ENCODE measurements around the gene HSDL1.

DNA sequence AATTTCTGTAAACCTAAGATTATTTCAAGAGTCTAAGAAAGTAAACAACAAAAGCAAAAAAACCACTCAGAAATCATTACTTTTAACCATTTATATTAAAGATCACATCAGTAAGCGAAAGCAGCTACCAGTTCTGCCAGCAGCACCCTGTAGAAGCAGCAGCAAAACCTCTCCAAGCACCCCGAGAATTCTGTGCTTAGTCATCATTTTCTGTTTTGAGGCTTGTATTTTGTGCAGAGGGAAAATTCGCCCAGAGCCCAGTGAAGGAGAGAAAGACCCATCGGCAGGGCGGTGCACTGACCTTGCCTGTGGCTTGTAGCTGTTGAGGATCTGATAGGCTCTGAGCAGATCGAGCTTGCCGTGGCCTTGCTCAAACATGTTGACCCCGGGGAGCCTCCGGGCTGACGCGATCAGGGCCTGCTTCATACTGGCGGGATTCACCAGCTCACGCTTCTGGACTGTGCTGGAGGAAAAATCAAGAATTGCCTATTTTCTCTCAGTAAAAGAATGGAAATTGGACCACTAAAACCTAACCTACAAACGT is 63.5 kb downstream of the HSDL1 start:
- TF ChIP-seq, protein P1, sequence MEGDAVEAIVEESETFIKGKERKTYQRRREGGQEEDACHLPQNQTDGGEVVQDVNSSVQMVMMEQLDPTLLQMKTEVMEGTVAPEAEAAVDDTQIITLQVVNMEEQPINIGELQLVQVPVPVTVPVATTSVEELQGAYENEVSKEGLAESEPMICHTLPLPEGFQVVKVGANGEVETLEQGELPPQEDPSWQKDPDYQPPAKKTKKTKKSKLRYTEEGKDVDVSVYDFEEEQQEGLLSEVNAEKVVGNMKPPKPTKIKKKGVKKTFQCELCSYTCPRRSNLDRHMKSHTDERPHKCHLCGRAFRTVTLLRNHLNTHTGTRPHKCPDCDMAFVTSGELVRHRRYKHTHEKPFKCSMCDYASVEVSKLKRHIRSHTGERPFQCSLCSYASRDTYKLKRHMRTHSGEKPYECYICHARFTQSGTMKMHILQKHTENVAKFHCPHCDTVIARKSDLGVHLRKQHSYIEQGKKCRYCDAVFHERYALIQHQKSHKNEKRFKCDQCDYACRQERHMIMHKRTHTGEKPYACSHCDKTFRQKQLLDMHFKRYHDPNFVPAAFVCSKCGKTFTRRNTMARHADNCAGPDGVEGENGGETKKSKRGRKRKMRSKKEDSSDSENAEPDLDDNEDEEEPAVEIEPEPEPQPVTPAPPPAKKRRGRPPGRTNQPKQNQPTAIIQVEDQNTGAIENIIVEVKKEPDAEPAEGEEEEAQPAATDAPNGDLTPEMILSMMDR (IDR thresholded peaks at IDR 0.05) = no peak
- TF ChIP-seq POLR2A (IDR thresholded peaks at IDR 0.05) = no peak
